ENCODE data around the gene HSH2D. TPM values are rescaled to one million over a fixed set of nuclear protein-coding genes. Genes with fewer than 3 reads are reported as not detected.

The HSH2D gene
- total and polyA plus RNA-seq, 2 of the 13 experiments (the other 11 are each of a cell fraction or from before 2014, with no cell fraction given): 0.69 to 3.2 TPM

- TF ChIP-seq TEAD2 (CRISPR knock-in tag; IDR thresholded peaks at IDR 0.05) (no peak), ZNF12 (CRISPR knock-in tag; IDR thresholded peaks at IDR 0.05) (0 out of 2 replicates have a peak, but pooled peaks have one; percentile 23), MTA1 (CRISPR knock-in tag; IDR thresholded peaks at IDR 0.05; ENCODE audit: borderline replicate concordance) (0 out of 2 replicates have a peak, but pooled peaks have one; percentile 22), FOSL1 (CRISPR knock-in tag; IDR thresholded peaks at IDR 0.05; ENCODE audit: borderline replicate concordance) (no peak), CCDC6 (CRISPR knock-in tag; IDR thresholded peaks at IDR 0.05) (peak; percentile 92), NCOA1 (CRISPR knock-in tag; IDR thresholded peaks at IDR 0.05) (no peak), SOX6 (IDR thresholded peaks at IDR 0.05) (no peak), SOX6 (CRISPR knock-in tag; IDR thresholded peaks at IDR 0.05) (peak; percentile 64), HOXA3 (CRISPR knock-in tag; IDR thresholded peaks at IDR 0.05) (peak; percentile 83), ZMYM2 (CRISPR knock-in tag; IDR thresholded peaks at IDR 0.05) (peak; percentile 80), ARNT2 (CRISPR knock-in tag; IDR thresholded peaks at IDR 0.05; ENCODE audit: low read depth) (peak; percentile 87), ZNF160 (CRISPR knock-in tag; IDR thresholded peaks at IDR 0.05) (peak; percentile 51; the same call in 1 of the 2 replicates), ZNF460 (CRISPR knock-in tag; IDR thresholded peaks at IDR 0.05; ENCODE audit: borderline replicate concordance) (no peak), PHF20 (CRISPR knock-in tag; IDR thresholded peaks at IDR 0.05) (peak; percentile 77; the same call in 1 of the 2 replicates), E2F1 (CRISPR knock-in tag; IDR thresholded peaks at IDR 0.05) (peak; percentile 96), ZNF205 (CRISPR knock-in tag; IDR thresholded peaks at IDR 0.05) (no peak), ZFAT (CRISPR knock-in tag; conservative IDR thresholded peaks at IDR 0.05) (no peak), ZFP37 (CRISPR knock-in tag; IDR thresholded peaks at IDR 0.05; ENCODE audit: borderline replicate concordance) (no peak), SP4 (CRISPR knock-in tag; IDR thresholded peaks at IDR 0.05) (peak; percentile 96), ASH2L (IDR thresholded peaks at IDR 0.05; ENCODE audit: insufficient read length, low read depth, low read length) (peak; percentile 20), ZMYM4 (CRISPR knock-in tag; IDR thresholded peaks at IDR 0.05) (peak; percentile 89)
- TF ChIP-seq, protein P1, sequence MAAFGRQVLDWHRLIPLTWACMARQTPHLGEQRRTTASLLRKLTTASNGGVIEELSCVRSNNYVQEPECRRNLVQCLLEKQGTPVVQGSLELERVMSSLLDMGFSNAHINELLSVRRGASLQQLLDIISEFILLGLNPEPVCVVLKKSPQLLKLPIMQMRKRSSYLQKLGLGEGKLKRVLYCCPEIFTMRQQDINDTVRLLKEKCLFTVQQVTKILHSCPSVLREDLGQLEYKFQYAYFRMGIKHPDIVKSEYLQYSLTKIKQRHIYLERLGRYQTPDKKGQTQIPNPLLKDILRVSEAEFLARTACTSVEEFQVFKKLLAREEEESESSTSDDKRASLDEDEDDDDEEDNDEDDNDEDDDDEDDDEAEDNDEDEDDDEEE (CRISPR knock-in tag; IDR thresholded peaks at IDR 0.05): peak; percentile 86; the same call in 1 of the 2 replicates
- TF ChIP-seq, protein P2, sequence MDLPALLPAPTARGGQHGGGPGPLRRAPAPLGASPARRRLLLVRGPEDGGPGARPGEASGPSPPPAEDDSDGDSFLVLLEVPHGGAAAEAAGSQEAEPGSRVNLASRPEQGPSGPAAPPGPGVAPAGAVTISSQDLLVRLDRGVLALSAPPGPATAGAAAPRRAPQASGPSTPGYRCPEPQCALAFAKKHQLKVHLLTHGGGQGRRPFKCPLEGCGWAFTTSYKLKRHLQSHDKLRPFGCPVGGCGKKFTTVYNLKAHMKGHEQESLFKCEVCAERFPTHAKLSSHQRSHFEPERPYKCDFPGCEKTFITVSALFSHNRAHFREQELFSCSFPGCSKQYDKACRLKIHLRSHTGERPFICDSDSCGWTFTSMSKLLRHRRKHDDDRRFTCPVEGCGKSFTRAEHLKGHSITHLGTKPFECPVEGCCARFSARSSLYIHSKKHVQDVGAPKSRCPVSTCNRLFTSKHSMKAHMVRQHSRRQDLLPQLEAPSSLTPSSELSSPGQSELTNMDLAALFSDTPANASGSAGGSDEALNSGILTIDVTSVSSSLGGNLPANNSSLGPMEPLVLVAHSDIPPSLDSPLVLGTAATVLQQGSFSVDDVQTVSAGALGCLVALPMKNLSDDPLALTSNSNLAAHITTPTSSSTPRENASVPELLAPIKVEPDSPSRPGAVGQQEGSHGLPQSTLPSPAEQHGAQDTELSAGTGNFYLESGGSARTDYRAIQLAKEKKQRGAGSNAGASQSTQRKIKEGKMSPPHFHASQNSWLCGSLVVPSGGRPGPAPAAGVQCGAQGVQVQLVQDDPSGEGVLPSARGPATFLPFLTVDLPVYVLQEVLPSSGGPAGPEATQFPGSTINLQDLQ (CRISPR knock-in tag; IDR thresholded peaks at IDR 0.05): no peak
- TF ChIP-seq, protein P3, sequence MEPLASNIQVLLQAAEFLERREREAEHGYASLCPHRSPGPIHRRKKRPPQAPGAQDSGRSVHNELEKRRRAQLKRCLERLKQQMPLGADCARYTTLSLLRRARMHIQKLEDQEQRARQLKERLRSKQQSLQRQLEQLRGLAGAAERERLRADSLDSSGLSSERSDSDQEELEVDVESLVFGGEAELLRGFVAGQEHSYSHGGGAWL (CRISPR knock-in tag; IDR thresholded peaks at IDR 0.05): no peak
- TF ChIP-seq, protein P4, sequence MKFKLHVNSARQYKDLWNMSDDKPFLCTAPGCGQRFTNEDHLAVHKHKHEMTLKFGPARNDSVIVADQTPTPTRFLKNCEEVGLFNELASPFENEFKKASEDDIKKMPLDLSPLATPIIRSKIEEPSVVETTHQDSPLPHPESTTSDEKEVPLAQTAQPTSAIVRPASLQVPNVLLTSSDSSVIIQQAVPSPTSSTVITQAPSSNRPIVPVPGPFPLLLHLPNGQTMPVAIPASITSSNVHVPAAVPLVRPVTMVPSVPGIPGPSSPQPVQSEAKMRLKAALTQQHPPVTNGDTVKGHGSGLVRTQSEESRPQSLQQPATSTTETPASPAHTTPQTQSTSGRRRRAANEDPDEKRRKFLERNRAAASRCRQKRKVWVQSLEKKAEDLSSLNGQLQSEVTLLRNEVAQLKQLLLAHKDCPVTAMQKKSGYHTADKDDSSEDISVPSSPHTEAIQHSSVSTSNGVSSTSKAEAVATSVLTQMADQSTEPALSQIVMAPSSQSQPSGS (CRISPR knock-in tag; IDR thresholded peaks at IDR 0.05): peak; percentile 35; the same call in 1 of the 2 replicates
Observed at GRCh38 chr19:16111160-16111908, 32.2 kb upstream of the HSH2D start, which contains the start of gene RAB8A (continued).
